Mesenteric fat pad (tissue), 1 donor: Measurements from ENCODE around the gene SMO. TPM values are rescaled to one million over a fixed set of nuclear protein-coding genes. Genes with fewer than 3 reads are reported as not detected.

Source experiments
- DNase-seq: peaks from one replicate; pipeline ENCODE4 v3.0.0-alpha.2; 2020; ENCODE audit warnings: low spot score
- long read RNA-seq: library from polyadenylated mRNA; unstranded; transcript quantifications from one replicate; pipeline ENCODE4 v2.0.0, GENCODE V29; 2020
- total RNA-seq: library from RNA; stranded (reverse); fragmentation: NEBNext Ultra II Directional; extraction: Animal tissue kit (Norgen Biotek cat#: 25700); gene quantifications from one replicate; pipeline ENCODE4 v1.2.1, GENCODE V29; 2021
- donor health status: DM: yes; HTN: yes; CAD: no.

SMO gene
- total RNA-seq, result 6.9 TPM
- long read RNA-seq, partial matches to known transcripts, result 1 of 2 reads
- long read RNA-seq, other reads (novel, unspliced or antisense), result 1 of 2 reads

DNA sequence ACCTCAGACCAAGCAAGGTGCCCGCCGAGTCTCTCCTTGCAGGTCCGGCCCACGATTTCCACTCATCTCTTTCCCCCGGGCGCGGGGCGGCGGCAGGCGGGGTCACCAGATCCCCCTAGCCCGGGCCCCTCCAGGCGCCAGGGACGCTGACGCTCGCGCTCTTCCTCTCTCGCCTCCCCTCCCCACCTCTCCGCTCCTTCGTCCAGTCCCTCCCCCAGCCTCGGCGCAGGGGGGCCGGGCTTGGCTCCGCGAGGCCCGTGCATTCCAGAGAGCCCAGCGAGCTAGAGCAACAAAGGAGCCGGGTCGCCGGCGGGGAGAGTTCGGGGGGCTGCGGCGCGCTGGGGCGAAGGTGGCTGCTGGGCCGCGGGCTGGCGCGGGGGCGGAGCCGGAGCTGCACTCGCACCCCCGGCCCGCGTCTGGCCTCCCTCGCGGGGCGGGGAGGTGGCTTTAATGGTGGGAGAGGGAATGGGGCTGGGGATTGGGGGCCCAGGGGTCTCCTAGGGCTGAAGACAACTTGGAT is at the start of gene SMO:
TSS of gene SMO (plus strand) at position 262 of the 520 bp plus-strand sequence. CDS start 519 bp downstream, outside the sequence.
- no peak for DNase-seq

DNA sequence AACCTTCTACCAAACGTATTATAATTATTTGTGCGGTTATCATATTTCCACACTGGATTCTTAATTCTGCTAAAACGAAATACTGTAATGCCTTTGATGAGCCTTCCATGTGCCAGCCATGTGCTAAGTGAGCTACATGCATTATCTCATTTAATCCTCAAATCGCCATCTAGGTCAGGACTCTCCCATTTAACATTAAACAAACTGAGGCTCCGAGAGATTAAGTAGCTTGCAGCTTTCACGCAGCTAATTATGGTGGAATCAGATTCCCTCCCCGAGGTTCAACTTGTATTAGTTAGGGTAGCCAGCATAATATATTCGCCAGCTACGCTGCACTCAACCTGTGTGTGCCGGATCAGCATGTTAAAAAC is 44.7 kb upstream of the SMO start:
- no peak for DNase-seq

DNA sequence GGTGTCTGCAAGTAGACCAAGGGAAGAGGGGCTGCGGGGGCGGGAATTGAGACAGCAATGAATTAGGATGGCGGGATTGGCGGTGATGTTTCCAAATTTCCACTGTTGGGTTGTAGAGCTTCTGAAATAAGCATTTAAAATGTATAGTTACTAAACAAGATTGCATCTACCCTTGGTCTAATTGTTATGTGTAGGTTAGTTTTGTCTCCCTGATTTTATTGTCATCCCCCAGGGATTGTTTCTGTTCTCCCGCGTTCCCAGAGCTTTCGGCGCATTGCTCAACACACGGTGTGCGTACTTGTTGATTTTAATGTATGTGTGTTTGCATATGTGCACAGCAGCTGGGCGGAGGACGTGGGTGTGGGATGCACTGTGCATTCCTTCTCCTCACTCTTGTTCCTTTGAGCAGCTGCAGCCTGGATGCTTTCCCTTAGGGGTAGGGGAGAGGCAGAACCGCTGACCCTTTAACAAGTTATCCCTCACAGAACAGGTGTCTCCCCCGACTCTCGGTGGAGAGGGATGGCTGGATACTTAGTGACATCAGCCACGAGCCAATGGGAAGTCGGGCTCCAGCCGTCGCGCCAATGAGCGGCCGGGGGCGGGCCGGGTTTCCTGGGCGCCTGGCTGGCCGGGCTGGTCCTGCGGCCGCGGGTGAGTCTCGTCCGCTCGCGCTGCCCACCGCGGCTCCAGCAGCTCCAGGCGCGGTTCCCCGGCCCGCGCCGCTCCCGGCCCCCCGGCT is 44.2 kb upstream of the SMO start, which contains the start of gene TSPAN33:
TSS of gene TSPAN33 (plus strand) at position 613 of the 739 bp plus-strand sequence. CDS start 274 bp downstream, outside the sequence.
- no peak for DNase-seq

DNA sequence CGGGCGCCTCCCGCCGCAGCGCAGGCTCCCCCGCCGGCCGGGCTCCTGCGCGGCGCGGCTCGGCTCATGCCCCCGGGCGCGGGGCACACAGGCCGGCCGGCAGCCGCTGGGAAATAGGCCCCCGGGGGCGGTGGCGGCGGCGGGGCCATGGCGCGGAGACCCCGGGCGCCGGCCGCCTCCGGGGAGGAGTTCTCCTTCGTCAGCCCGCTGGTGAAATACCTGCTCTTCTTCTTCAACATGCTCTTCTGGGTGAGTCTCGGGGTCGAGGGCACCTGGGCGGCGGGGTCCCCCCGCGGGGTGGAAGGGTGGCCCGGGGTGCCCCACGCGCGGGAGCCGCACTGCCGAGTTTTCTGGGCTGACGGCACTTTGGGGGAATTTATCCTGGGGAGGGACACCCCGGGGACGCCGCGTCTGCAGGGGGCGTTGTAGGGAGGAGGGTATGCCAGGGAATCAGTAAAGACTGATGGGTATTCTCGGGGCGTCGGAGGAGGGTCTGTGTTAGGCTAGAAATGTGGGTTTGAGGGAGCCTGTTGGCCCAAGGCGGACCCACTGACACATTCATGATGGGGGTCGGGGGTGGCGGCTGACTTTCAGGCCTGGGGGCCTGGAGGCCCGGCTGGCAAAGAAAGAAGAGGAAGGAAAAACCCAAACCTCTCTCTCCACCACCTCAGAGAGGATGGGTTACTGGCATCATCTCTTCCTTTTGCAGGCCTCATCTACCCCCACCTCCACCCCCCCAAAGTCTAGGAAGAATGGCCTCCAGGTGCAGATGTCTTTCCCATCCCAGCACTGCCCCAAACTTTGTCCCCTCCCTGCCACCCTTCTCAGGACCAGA is 43.4 kb upstream of the SMO start:
- DNase-seq, result no peak

DNA sequence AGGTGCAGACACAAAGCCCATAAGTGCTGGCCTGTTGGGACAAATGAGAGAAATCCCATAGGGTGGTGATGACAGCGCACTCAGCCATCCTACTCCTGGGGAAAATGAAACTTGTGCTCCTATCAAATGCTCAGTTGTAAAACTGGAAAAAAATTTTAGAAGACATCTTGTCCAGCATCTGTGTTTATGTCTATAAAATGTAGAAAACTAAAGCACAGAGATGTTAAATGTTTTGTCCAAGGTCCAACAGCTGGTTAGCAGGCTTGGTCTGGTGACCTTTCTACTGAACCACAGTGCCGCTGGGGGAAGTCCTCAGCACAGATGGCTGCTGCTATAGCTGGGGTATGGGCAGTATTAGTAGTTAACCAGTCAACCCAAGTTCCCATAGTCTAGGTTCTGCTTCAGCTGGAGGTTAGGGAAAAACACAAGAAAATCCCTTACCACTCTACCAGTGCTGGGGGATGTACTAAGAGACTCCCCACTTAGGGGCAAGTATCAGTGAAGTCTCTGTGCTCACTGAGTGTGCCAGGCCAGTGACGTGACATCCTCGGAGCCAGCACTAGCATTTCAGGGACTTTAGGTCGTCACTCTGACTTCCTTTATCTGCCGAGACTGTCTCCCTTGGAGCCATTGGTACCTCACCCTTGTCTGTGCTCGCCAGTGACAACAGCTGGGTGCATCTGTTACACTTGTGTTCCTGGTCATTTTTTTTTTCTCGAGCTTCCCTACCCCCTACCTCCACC is 42.0 kb upstream of the SMO start:
- no peak for DNase-seq

DNA sequence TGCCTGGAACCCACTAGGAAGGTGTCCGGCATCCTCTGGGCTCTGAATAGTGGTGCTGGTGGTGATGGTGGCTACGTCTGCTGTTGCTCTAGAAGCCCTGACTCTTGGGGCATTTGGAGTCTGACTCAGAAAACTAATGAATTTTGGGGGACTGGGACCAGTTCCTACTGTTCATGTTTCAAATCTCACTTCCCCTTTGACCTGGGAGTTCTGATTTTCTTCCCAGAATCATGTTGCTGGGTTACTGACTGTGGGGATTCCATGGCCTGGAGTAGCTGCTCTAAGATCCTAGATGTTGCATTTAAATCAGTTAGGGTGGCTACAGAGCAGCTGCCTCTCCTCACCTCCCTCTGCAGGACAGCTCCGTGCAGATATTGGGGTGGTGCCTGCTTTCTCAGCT is 40.7 kb upstream of the SMO start:
- DNase-seq, result no peak

DNA sequence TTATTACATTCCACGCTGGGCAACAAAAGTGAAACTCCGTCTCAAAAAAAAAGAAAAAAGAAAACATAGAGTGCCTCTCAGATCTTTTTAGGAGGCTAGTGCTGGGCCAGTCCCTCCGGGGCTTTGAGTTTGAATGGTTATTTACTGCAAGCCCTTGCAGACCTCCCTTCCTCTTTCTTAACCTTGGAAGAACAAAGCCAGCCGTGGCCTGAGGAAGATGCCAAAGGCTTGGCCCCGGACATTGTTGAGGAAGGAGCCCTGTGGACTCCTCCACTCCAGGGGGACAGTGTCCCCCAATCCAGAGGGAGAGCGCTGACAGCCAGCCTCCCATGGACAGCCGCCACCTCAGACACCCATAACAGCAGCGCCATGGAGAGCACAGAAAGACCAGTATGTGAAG is 38.9 kb upstream of the SMO start:
- DNase-seq, result no peak

DNA sequence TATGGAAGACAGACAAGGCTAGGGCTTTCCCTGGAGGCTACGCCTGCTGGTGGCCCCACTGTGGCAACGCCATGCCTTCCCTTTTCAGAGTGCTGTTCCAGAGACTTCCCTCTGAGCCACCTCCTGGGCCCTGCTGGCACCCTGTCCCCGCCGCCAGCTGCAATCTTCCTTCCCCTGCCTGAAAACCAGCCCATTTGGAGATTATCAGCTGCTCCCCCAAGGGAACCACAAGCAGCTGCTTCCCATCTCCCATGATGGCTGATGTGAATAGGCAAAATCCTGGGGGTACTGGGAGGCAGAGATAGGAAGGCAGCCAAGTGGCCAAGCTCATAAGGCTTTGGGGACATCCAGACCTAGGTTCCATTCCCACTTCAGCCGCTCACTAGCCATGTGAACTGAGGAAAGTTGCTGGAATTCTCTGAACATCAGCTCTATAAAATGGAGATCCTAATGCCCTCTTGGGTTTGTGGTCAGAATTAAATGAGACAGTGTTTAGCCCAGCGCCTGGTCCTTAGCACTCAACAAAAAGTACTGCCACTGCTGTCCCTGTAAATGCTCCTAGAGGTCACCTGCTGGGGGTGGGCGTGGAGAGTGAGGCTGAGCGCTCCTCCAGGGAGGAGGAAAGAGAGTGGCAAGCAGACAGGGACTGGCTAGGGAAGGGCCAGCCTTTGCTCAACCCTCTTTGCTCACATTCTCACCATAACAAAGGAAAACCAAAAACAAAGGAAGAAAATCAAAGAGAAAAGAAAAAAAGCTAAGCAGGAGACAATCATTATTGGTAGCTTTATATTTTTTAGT is 38.0 kb upstream of the SMO start:
- DNase-seq, result no peak

DNA sequence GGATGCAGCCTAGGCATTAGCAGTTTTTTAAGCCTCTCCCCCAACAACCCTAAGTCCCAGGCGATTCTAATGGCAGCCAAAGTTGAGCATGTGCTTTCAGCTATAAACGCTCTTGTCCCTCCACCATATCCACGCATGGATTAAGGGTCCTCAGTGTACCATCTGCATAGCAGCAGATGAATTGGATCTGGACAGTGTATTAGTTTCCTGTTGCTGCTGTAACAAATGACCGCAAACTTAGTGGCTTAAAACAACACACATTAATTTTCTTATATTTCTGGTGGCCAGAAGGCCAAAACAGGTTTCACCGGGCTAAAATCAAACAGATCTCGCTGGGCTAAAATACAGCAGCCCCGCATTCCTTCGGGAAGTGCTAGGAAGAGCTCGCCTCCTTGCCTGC is 30.8 kb upstream of the SMO start:
- DNase-seq, result no peak

DNA sequence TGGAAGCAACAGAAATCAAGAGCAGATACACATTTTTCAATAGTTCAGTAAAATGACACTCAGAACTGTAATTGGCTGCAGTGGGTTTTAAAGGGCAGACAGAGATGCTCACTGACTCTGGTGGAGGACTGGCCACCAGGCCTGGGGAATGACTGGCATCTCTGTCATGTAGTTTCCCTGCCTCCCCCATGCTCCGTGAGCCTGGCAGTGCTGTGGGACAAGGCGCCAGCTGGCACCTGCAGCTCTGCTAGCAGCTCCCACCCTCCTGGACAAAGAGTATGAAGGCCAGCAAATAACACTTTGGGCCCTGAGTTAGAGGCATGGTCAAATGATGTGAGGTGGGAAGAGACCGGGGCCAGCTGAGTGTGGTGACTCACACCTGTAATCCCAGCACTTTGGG is 28.9 kb upstream of the SMO start:
- no peak for DNase-seq

DNA sequence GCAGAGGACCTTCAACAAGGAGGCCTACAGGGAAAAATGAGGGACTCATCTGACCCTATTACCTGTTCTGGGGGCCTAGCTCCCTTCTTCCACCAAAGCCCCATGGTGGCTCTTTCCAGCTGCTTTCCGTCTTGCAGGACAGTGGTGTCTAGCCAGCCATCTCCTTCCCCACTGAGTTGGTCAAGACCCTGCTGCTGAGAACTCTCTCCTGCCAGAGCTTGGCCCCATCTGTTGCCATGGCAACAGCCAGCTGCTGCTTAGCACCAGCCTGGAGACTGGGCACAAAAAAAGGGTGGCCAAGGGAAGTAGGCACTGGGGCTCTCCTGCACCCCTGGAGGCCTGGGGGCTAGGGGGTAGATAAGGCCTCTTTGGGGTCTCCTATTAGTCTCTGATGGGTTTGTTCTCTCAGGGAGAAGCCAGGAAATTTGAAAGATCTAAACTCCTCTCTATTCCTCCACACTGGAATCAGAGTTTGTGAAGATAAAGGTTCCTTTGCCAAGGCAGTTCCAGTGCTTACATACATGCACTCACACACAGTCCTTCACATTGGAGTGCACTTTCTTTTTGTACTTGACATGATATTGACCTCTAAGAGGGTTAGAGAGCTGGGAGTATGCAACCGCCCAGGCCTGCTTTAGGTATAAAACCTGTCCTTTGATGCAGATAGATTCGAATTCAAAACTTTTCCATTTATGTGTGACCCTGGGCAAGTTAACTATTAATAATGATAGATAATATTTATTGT is 28.1 kb upstream of the SMO start:
- no peak for DNase-seq

DNA sequence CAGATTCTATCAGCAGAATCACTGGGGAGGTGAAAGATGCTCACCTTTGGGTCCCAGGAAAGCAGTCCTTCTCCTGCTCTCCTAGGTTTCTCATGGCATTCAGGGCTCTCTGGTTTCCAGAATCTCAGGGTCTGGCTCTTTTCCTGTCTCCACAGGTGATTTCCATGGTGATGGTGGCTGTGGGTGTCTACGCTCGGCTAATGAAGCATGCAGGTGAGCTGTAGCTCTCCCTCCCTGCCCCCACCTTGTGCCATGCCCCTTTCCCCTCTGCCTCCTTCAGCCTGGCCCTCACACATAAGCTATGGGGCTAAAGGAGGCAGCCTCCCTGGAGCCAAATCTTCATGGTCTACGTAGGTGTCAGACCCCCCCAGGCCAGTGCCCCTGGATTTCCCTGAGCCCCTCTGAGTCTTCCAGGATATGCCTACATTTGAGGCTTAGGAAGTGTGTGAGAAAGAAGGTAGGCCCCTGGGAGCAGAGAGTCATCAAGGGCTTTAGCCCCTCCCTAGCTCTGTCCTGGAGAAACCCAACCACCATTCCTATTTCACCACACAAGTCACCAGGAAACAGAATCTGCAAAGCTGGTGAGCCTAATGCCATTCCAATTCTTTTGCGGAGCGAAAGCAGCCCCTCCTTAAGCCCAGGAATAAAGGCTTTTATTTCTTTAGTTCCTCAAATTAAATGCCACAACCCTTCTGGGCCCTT is 26.8 kb upstream of the SMO start:
- no peak for DNase-seq

DNA sequence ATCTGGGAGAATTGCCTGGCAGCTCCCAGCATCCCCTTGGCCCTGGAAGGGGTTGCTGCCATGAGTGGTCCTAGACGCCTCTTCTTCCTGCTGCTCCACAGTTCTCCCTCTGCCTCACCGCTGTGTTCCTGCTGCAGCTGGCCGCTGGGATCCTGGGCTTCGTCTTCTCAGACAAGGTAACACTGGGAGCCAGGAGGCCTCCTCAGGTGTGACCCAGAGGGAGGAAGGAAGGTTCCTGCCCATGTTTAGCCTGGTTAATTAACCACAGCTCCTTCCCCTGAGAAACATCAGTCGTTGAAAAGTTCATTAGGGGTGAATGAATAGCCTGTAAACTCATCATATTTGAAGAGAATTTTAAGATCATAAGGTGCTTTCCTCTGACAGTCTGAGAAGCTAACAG is 25.7 kb upstream of the SMO start:
- DNase-seq, result no peak

DNA sequence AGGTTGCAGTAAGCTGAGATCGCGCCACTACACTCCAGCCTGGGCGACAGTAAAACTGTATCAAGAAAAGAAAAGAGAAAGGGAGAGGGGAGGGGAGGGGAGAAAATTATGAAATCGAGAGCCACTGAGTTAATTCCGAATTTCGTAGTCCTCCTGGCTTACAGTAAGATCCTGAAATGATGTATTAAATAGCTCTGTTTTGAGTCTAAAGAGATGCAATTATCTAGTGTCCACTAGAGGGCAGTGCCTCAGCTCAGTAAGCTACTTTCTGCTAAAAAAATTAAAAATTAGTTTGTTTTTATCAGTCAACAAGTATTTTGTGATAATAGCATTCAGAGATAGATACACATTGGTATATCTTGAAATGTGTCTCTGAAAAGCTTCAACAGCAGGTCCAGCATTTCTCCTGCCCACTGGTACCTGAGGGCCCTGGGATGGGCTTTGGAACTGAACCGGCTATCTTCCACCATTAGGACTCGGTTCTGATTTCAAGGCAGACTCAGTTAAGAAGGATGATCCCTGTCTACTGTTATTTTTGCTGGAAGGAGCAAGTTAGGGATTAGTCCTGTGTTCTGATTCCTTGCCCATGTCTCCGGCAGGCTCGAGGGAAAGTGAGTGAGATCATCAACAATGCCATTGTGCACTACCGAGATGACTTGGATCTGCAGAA is 24.4 kb upstream of the SMO start:
- no peak for DNase-seq

DNA sequence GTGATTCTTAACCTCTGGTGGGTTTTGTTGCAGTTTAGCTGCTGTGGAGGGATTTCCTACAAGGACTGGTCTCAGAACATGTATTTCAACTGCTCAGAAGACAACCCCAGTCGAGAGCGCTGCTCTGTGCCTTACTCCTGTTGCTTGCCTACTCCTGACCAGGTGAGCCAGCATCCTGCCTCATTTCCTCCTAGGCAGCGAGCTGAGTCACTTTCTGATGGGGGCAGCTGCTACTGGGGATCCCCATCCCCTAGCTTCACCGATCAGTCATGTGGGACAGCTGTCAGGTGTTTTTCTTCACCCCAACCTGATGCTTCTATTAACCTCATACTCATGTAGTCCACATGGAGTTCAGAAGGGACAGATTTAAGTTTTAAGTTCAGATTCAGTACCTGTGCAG is 21.7 kb upstream of the SMO start:
- DNase-seq, result no peak

DNA sequence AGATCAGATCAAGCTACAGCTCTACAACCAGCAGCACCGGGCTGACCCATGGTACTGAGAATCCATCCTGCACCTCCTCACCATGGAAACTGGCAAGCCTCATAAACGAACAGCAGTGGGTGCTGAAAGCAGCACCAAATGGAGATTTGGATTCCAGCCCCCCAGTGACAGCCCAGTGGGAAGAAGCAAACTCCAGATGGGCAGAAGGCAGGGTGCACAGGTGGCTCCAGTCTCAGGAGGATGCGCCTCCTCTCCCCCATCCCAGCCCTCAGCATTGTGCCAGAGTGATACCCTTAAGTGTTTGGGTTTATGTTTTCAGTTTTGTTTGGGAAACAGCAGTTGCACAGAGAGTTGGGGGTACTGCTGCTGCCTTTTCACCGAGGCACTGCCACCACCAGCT is 20.6 kb upstream of the SMO start:
- no peak for DNase-seq

DNA sequence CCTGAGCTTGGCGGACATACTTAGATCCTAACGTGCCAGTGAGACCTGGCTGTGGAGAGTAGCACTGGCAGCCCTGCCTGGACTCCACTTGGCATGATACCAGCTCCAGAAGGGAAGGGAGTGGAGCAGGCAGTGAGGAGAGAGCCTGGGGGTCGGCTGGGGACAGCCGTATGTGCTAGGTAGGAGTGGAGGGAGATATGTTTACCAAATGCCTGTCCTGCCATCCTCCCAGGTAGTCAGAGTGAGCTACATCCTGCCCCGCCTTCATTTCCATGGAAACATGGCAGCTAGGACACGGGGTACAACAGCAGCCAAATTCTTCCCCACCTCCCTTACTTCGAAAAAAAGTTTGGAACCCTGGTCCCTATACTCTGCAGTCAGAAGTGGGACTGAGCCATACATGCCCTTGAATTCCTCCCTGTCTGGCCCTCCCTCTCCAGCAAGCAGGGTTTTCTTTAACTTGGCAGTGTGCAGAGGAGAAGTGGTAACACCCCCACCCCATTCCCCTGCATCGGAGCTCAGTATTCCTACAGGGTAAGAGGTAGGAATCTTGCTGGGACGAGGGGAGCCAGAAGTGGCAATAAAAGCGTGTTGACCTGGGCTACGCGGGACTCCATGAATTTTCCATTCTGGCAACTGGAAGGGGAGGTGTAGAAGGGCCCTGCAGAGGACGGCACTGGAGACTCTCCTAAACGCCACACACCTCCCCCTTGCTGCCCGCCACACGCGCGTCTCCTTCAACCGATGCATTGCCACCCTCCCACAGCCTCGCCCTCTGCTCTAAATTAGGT is 20.0 kb upstream of the SMO start:
- DNase-seq, result no peak

DNA sequence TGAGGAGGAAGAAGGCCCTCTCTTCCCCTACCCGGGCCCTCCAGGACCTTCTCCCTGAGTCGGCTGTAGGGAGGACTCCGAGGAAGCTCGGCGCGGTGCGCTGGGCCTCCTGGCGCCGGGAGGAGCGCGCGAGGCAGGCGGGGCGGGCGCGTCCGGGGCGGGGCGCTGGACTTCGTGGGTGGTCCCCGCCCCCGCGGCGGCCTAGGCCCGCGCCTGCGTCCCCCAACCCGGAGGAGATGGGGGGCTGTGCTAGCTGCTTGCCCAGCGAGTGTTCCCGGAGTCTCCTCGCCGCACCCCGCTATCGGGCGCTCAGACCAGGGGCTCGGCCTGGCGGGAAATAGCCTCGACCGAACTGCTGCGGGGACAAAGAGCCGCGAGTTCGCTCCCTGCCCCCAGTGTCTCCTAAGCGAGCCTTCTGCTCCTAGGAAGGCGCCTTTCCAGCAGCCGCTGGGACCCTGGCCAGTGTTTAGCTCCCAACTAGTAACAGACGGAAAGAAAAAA is 19.2 kb upstream of the SMO start:
- DNase-seq, result no peak
